Mesenchymal stem cell (in vitro differentiated cells and primary cell): Measurements from ENCODE around the gene DPP10.

Experiments
- DNase-seq: peaks from one replicate; pipeline ENCODE4 v3.0.0-alpha.2; 2013
- H2AFZ ChIP-seq: one replicate; pipeline ENCODE4 v1.6.1; 2013; ENCODE audit warnings: low read depth, mild to moderate bottlenecking, control low read depth, inconsistent platforms, low read length, moderate library complexity
- H2AK5ac ChIP-seq: 2 replicates; pipeline ENCODE4 v1.6.1; 2013; ENCODE audit warnings: low read length, moderate library complexity, mild to moderate bottlenecking, inconsistent platforms; ENCODE audit not compliant: severe bottlenecking
- H2BK120ac ChIP-seq: one replicate; pipeline ENCODE4 v1.6.1; 2013; ENCODE audit warnings: low read depth, mild to moderate bottlenecking, inconsistent platforms, low read length, moderate library complexity
- H2BK12ac ChIP-seq, 2 experiments: one replicate each; pipeline ENCODE4 v1.6.1; 2013; ENCODE audit warnings: inconsistent platforms in 2 of 2, low read length in 2 of 2, mild to moderate bottlenecking in 2 of 2, moderate library complexity in 2 of 2, control low read depth in 1 of 2
- H2BK15ac ChIP-seq: one replicate; pipeline ENCODE4 v1.6.1; 2013; ENCODE audit warnings: mild to moderate bottlenecking, low read depth, inconsistent platforms; ENCODE audit not compliant: poor library complexity, severe bottlenecking
- H2BK5ac ChIP-seq: 2 replicates; pipeline ENCODE4 v1.6.1; 2013; ENCODE audit warnings: low read depth, mild to moderate bottlenecking, low read length, control low read depth, inconsistent platforms; ENCODE audit not compliant: poor library complexity, severe bottlenecking
- H3K14ac ChIP-seq, 2 experiments: one replicate each; pipeline ENCODE4 v1.6.1; 2013; ENCODE audit warnings: inconsistent platforms in 2 of 2, low read length in 2 of 2, control low read depth in 1 of 2, mild to moderate bottlenecking in 1 of 2, moderate library complexity in 1 of 2
- H3K18ac ChIP-seq, 2 experiments: one replicate each; pipeline ENCODE4 v1.6.1; 2013; ENCODE audit warnings: inconsistent platforms in 2 of 2, low read length in 2 of 2, control low read depth in 1 of 2, low read depth in 1 of 2, mild to moderate bottlenecking in 1 of 2
- H3K23ac ChIP-seq, 2 experiments: one replicate each; pipeline ENCODE4 v1.6.1; 2013; ENCODE audit warnings: inconsistent platforms in 2 of 2, low read length in 2 of 2, mild to moderate bottlenecking in 2 of 2, moderate library complexity in 2 of 2, control low read depth in 1 of 2
- H3K27ac ChIP-seq: 2 replicates; pipeline ENCODE4 v1.5.1; 2013; ENCODE audit warnings: mild to moderate bottlenecking, moderate library complexity, low read length, control low read depth, inconsistent platforms; ENCODE audit not compliant: poor library complexity, severe bottlenecking
- H3K27me3 ChIP-seq, 2 experiments: 2 replicates each; pipeline versions ENCODE4 v1.6.1 to v1.7.0; 2013; ENCODE audit warnings: low read length in 2 of 2, mild to moderate bottlenecking in 2 of 2, moderate library complexity in 2 of 2, control low read depth in 1 of 2, inconsistent platforms in 1 of 2; ENCODE audit not compliant: control insufficient read depth in 1 of 2, insufficient read depth in 1 of 2
- H3K36me3 ChIP-seq, 2 experiments: 2 replicates each; pipeline versions ENCODE4 v1.6.1 to v1.7.0; 2013; ENCODE audit warnings: low read length in 2 of 2, control low read depth in 1 of 2, inconsistent platforms in 1 of 2, low read depth in 1 of 2, mild to moderate bottlenecking in 1 of 2; ENCODE audit not compliant: insufficient read depth in 2 of 2, control insufficient read depth in 1 of 2
- H3K4ac ChIP-seq, 2 experiments: one replicate each; pipeline ENCODE4 v1.6.1; 2013; ENCODE audit warnings: inconsistent platforms in 2 of 2, low read length in 2 of 2, mild to moderate bottlenecking in 2 of 2, moderate library complexity in 2 of 2, control low read depth in 1 of 2, low read depth in 1 of 2
- H3K4me1 ChIP-seq: 2 replicates; pipeline ENCODE4 v1.6.1; 2013; ENCODE audit warnings: low read depth, low read length, control low read depth; ENCODE audit not compliant: control insufficient read depth, insufficient read depth
- H3K4me2 ChIP-seq: 2 replicates; pipeline ENCODE4 v1.6.1; 2013; ENCODE audit warnings: low read length, mild to moderate bottlenecking, inconsistent platforms; ENCODE audit not compliant: poor library complexity, severe bottlenecking
- H3K4me3 ChIP-seq, 2 experiments: 2 replicates each; pipeline versions ENCODE4 v1.5.1 to v1.7.0; 2013; ENCODE audit warnings: low read length in 2 of 2, mild to moderate bottlenecking in 2 of 2, control low read depth in 1 of 2, low read depth in 1 of 2; ENCODE audit not compliant: insufficient read depth in 1 of 2
- H3K79me1 ChIP-seq: replicated peaks from 2 replicates; pipeline ENCODE4 v1.6.1; 2013; ENCODE audit warnings: mild to moderate bottlenecking, control low read depth, low read length, inconsistent platforms; ENCODE audit not compliant: poor library complexity, severe bottlenecking
- H3K9ac ChIP-seq: 2 replicates; pipeline ENCODE4 v1.7.0; 2013; ENCODE audit warnings: mild to moderate bottlenecking, low read length, moderate library complexity
- H3K9me3 ChIP-seq: 2 replicates; pipeline ENCODE4 v1.7.0; 2013; ENCODE audit warnings: mild to moderate bottlenecking, low read length; ENCODE audit not compliant: control insufficient read depth
- H4K8ac ChIP-seq: one replicate; pipeline ENCODE4 v1.6.1; 2013; ENCODE audit warnings: inconsistent platforms, mild to moderate bottlenecking, low read length, moderate library complexity
- H4K91ac ChIP-seq: one replicate; pipeline ENCODE4 v1.6.1; 2013; ENCODE audit warnings: mild to moderate bottlenecking, low read length, inconsistent platforms
- WGBS: methylation state at CpG from one replicate; pipeline ENCODE4 v1.1.7; 2013; ENCODE audit warnings: mixed read lengths; 5-methylcytosine and 5-hydroxymethylcytosine counted together

DPP10 gene

GRCh38 chr2:115652652-115653051 lies 1210.2 kb downstream of the DPP10 start:
- Histone ChIP-seq H3K9me3 (peaks cover 10% of the 10 kb centered on the region), H3K79me1 (no peaks in the 10 kb centered on the region)

GRCh38 chr2:115654362-115654761 lies 1211.9 kb downstream of the DPP10 start:
- Histone ChIP-seq H3K4me1 (no peaks in the 10 kb centered on the region), H3K4me3 (no peak overlapping the region), H2BK120ac (no peak overlapping the region), H2BK5ac (no peak overlapping the region), H2AK5ac (no peak overlapping the region), H4K8ac (no peak overlapping the region), H3K14ac (no peak overlapping the region), H3K18ac (no peak overlapping the region), H3K4me2 (no peak overlapping the region), H3K4ac (no peak overlapping the region), H3K9me3 (peaks cover 2% of the 10 kb centered on the region), H2BK15ac (no peak overlapping the region), H3K23ac (no peak overlapping the region), H3K27me3 (no peaks in the 10 kb centered on the region), H2BK12ac (no peak overlapping the region), H3K79me1 (no peaks in the 10 kb centered on the region), H3K9ac (no peak overlapping the region), H4K91ac (no peak overlapping the region), H3K27ac (no peak overlapping the region), H3K36me3 (no peaks in the 10 kb centered on the region), H2AFZ (no peak overlapping the region)
- no peak for DNase-seq

More at GRCh38 chr2:115652652-115653051, 1210.2 kb downstream of the DPP10 start:
- Histone ChIP-seq H2AFZ (no peak overlapping the region), H3K4me2 (no peak overlapping the region), H2BK120ac (no peak overlapping the region), H3K27ac (no peak overlapping the region), H3K4me3 (no peak overlapping the region), H3K4ac (no peak overlapping the region), H3K14ac (no peak overlapping the region), H2BK5ac (no peak overlapping the region), H4K91ac (no peak overlapping the region), H3K23ac (no peak overlapping the region), H3K36me3 (no peaks in the 10 kb centered on the region), H2BK15ac (no peak overlapping the region), H2BK12ac (no peak overlapping the region), H3K18ac (no peak overlapping the region), H2AK5ac (no peak overlapping the region), H4K8ac (no peak overlapping the region), H3K27me3 (no peaks in the 10 kb centered on the region), H3K9ac (no peak overlapping the region), H3K4me1 (no peaks in the 10 kb centered on the region)
- WGBS, result 79% methylated on average over 3 of the region's 4 CpGs
- DNase-seq, result no peak

- Histone ChIP-seq H2BK12ac (no peak overlapping the region), H3K4ac (no peak overlapping the region), H3K36me3 (no peaks in the 10 kb centered on the region), H3K27ac (no peak overlapping the region), H2AK5ac (no peak overlapping the region), H3K4me3 (no peak overlapping the region), H3K23ac (no peak overlapping the region), H3K18ac (no peak overlapping the region), H2BK5ac (no peak overlapping the region), H3K4me1 (no peaks in the 10 kb centered on the region), H2BK15ac (no peak overlapping the region), H3K9ac (no peak overlapping the region), H3K79me1 (no peaks in the 10 kb centered on the region), H3K27me3 (no peaks in the 10 kb centered on the region), H3K9me3 (peaks cover 24% of the 10 kb centered on the region), H4K91ac (no peak overlapping the region), H2BK120ac (no peak overlapping the region), H3K14ac (no peak overlapping the region), H4K8ac (no peak overlapping the region), H3K4me2 (no peak overlapping the region), H2AFZ (no peak overlapping the region)
- no peak for DNase-seq
- 88% methylated on average over 5 of the region's 5 CpGs for WGBS
Measured at GRCh38 chr2:115678129-115678528, 1235.7 kb downstream of the DPP10 start.

- Histone ChIP-seq H3K4me1 (no peaks in the 10 kb centered on the region), H3K4ac (no peak overlapping the region), H3K4me3 (no peak overlapping the region), H3K79me1 (no peaks in the 10 kb centered on the region), H3K9me3 (peaks cover 15% of the 10 kb centered on the region), H3K14ac (no peak overlapping the region), H4K8ac (no peak overlapping the region), H2AFZ (no peak overlapping the region), H2BK120ac (no peak overlapping the region), H2BK12ac (no peak overlapping the region), H2BK5ac (no peak overlapping the region), H3K9ac (no peak overlapping the region), H3K23ac (no peak overlapping the region), H3K27me3 (no peaks in the 10 kb centered on the region), H3K27ac (no peak overlapping the region), H3K4me2 (no peak overlapping the region), H4K91ac (no peak overlapping the region), H3K36me3 (no peaks in the 10 kb centered on the region), H3K18ac (no peak overlapping the region), H2AK5ac (no peak overlapping the region), H2BK15ac (no peak overlapping the region)
- WGBS, result 77% methylated on average over 4 of the region's 5 CpGs
- no peak for DNase-seq
Measured at GRCh38 chr2:115684345-115684744, 1241.9 kb downstream of the DPP10 start.
